HG03159 (cell line): Measurements from ENCODE around the gene GPLD1.
"Not testable (repeated sequence)": the region's sequence is repeated elsewhere in the genome, so short reads cannot be mapped to it uniquely, and the experiment has no call there.

Experiments used
- ATAC-seq: cut with Tn5 transposase; IDR thresholded peaks from one replicate; pipeline ENCODE4 v1.9.1; 2021; ENCODE audit warnings: mild to moderate bottlenecking, moderate library complexity; ENCODE audit not compliant: unreplicated experiment

Gene GPLD1

GRCh38 chr6:24384369-24385130 lies 104.8 kb downstream of the GPLD1 start:
- ATAC-seq = not testable (repeated sequence)

- not testable (repeated sequence) for ATAC-seq
Measured at GRCh38 chr6:24382891-24383494, 106.4 kb downstream of the GPLD1 start.

- ATAC-seq = no peak
Measured at GRCh38 chr6:24382220-24382540, 107.2 kb downstream of the GPLD1 start.

GRCh38 chr6:24381476-24382219 lies 107.7 kb downstream of the GPLD1 start:
- ATAC-seq = no peak

GRCh38 chr6:24378473-24379097 lies 110.8 kb downstream of the GPLD1 start:
- no peak for ATAC-seq
